ENCODE results near the gene GRK7.

Gene GRK7

DNA sequence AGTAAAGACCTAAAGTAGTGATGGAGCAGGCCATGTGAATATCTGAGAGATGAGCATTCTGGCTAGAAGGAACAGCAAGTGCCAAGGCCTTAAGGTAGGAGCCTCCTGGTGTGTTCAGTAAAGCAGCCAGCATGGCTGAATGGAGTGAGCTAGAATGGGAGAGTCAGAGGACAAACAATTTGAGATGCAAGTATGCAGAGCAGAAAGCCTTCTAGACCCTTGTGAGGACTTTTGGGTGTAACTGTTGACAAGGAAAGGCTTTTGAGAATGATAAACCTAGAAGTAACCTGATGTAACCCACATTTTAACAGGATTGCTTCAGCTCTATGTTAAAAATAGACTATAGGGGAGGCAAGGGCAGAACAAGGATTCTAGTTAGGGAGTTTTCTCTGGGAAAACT is 40.0 kb upstream of the GRK7 start:
- Histone ChIP-seq H2BK120ac (ENCODE audit: low read depth, low read length) (no peak overlapping the region), H2BK15ac (ENCODE audit: low read depth, poor library complexity, severe bottlenecking) (no peak overlapping the region), H3K36me3 (ENCODE audit: control insufficient read depth in 1 of 2, insufficient read depth in 2 of 2, low read depth in 1 of 2, low read length in 2 of 2) (no peaks in the 10 kb centered on the region), H2BK12ac (ENCODE audit: low read length in 2 of 2) (no peak overlapping the region), H4K91ac (ENCODE audit: low read length) (no peak overlapping the region), H3K4ac (ENCODE audit: low read depth in 1 of 2, low read length in 2 of 2) (no peak overlapping the region), H2AK5ac (ENCODE audit: low read length, severe bottlenecking) (no peak overlapping the region), H3K79me1 (replicated peaks; ENCODE audit: low read length, poor library complexity, severe bottlenecking) (no peaks in the 10 kb centered on the region), H2AFZ (ENCODE audit: low read depth, low read length) (no peak overlapping the region), H3K4me1 (ENCODE audit: control insufficient read depth, insufficient read depth, low read depth, low read length) (no peaks in the 10 kb centered on the region), H3K9me3 (ENCODE audit: control insufficient read depth, low read length) (no peaks in the 10 kb centered on the region), H3K14ac (ENCODE audit: low read length in 2 of 2) (no peak overlapping the region), H3K4me2 (ENCODE audit: low read length, poor library complexity, severe bottlenecking) (no peak overlapping the region), H3K27ac (ENCODE audit: low read length, poor library complexity, severe bottlenecking) (no peak overlapping the region), H3K18ac (ENCODE audit: low read depth in 1 of 2, low read length in 2 of 2) (no peak overlapping the region), H3K23ac (ENCODE audit: low read length in 2 of 2) (no peak overlapping the region), H2BK5ac (ENCODE audit: low read depth, low read length, poor library complexity, severe bottlenecking) (no peak overlapping the region), H3K4me3 (ENCODE audit: insufficient read depth in 1 of 2, low read depth in 1 of 2, low read length in 2 of 2) (no peak overlapping the region), H4K8ac (ENCODE audit: low read length) (peak overlapping the region; percentile 49), H3K27me3 (ENCODE audit: control insufficient read depth in 1 of 2, insufficient read depth in 1 of 2, low read length in 2 of 2) (no peaks in the 10 kb centered on the region), H3K9ac (ENCODE audit: low read length) (no peak overlapping the region)
- DNase-seq = no peak

DNA sequence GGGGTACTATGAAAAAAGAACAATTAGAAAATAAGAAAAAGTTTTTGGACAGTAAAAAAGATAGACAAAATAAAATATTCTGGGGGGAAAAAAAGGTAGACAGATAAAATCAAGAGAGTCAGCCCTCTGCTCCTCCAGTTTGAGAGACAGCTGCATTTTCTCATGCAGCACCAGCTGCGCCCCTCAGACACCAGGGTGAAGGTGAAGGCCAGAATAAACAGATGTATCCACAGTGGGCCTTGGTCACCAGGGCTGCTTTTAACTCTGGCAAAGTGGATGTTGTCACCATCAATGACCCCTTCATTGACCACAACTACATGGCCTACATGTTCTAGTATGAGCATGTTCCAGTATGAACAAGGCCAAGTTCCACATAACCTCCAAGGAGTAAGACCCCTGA is 39.0 kb upstream of the GRK7 start:
- H3K27me3 ChIP-seq (ENCODE audit: control insufficient read depth in 1 of 2, insufficient read depth in 1 of 2, low read length in 2 of 2) = no peaks in the 10 kb centered on the region
- no peak overlapping the region for H2AFZ ChIP-seq (ENCODE audit: low read depth, low read length)
- no peak overlapping the region for H3K23ac ChIP-seq (ENCODE audit: low read length in 2 of 2)
- H2BK120ac ChIP-seq (ENCODE audit: low read depth, low read length) = no peak overlapping the region
- H2BK5ac ChIP-seq (ENCODE audit: low read depth, low read length, poor library complexity, severe bottlenecking) = no peak overlapping the region
- no peaks in the 10 kb centered on the region for H3K4me1 ChIP-seq (ENCODE audit: control insufficient read depth, insufficient read depth, low read depth, low read length)
- no peak overlapping the region for H3K4ac ChIP-seq (ENCODE audit: low read depth in 1 of 2, low read length in 2 of 2)
- H4K8ac ChIP-seq (ENCODE audit: low read length) = no peak overlapping the region
- H3K79me1 ChIP-seq (replicated peaks; ENCODE audit: low read length, poor library complexity, severe bottlenecking) = no peaks in the 10 kb centered on the region
- no peak for DNase-seq
- no peak overlapping the region for H4K91ac ChIP-seq (ENCODE audit: low read length)
- H3K36me3 ChIP-seq (ENCODE audit: control insufficient read depth in 1 of 2, insufficient read depth in 2 of 2, low read depth in 1 of 2, low read length in 2 of 2) = no peaks in the 10 kb centered on the region
- no peak overlapping the region for H2AK5ac ChIP-seq (ENCODE audit: low read length, severe bottlenecking)
- H2BK15ac ChIP-seq (ENCODE audit: low read depth, poor library complexity, severe bottlenecking) = no peak overlapping the region
- 94% methylated on average over 1 of the region's 1 CpG for WGBS
- no peak overlapping the region for H3K4me2 ChIP-seq (ENCODE audit: low read length, poor library complexity, severe bottlenecking)
- H3K18ac ChIP-seq (ENCODE audit: low read depth in 1 of 2, low read length in 2 of 2) = no peak overlapping the region
- no peak overlapping the region for H3K27ac ChIP-seq (ENCODE audit: low read length, poor library complexity, severe bottlenecking)
- H3K14ac ChIP-seq (ENCODE audit: low read length in 2 of 2) = peak overlapping the region in 1 of 2 experiments; percentile 36
- H3K4me3 ChIP-seq (ENCODE audit: insufficient read depth in 1 of 2, low read depth in 1 of 2, low read length in 2 of 2) = no peak overlapping the region
- H3K9me3 ChIP-seq (ENCODE audit: control insufficient read depth, low read length) = no peaks in the 10 kb centered on the region
- no peak overlapping the region for H2BK12ac ChIP-seq (ENCODE audit: low read length in 2 of 2)
- H3K9ac ChIP-seq (ENCODE audit: low read length) = no peak overlapping the region

DNA sequence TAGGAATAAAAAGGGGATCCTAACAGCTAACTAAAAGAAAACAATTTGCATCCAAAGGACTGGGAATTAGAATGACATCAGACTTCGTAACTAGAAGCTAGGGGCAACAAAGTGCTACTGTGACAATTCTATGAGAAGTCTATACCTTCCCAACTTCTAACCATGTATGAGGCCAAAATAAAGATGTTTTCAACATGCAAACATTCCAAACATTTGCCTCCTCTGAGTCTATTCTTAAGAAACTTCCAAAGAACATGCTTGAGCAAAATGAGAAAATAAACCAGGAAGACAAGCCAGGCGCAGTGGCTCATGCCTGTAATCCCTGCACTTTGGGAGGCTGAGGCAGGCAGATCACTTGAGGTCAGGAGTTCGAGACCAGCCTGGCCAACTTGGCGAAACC is 38.2 kb upstream of the GRK7 start:
- Histone ChIP-seq H3K4me3 (ENCODE audit: insufficient read depth in 1 of 2, low read depth in 1 of 2, low read length in 2 of 2) (no peak overlapping the region), H3K9ac (ENCODE audit: low read length) (no peak overlapping the region), H3K9me3 (ENCODE audit: control insufficient read depth, low read length) (no peaks in the 10 kb centered on the region), H2BK120ac (ENCODE audit: low read depth, low read length) (no peak overlapping the region), H3K36me3 (ENCODE audit: control insufficient read depth in 1 of 2, insufficient read depth in 2 of 2, low read depth in 1 of 2, low read length in 2 of 2) (no peaks in the 10 kb centered on the region), H3K23ac (ENCODE audit: low read length in 2 of 2) (no peak overlapping the region), H4K8ac (ENCODE audit: low read length) (no peak overlapping the region), H3K27ac (ENCODE audit: low read length, poor library complexity, severe bottlenecking) (no peak overlapping the region), H3K4ac (ENCODE audit: low read depth in 1 of 2, low read length in 2 of 2) (no peak overlapping the region), H2BK12ac (ENCODE audit: low read length in 2 of 2) (no peak overlapping the region), H2AFZ (ENCODE audit: low read depth, low read length) (no peak overlapping the region), H3K79me1 (replicated peaks; ENCODE audit: low read length, poor library complexity, severe bottlenecking) (no peaks in the 10 kb centered on the region), H3K4me1 (ENCODE audit: control insufficient read depth, insufficient read depth, low read depth, low read length) (no peaks in the 10 kb centered on the region), H2AK5ac (ENCODE audit: low read length, severe bottlenecking) (no peak overlapping the region), H3K14ac (ENCODE audit: low read length in 2 of 2) (no peak overlapping the region), H2BK5ac (ENCODE audit: low read depth, low read length, poor library complexity, severe bottlenecking) (no peak overlapping the region), H2BK15ac (ENCODE audit: low read depth, poor library complexity, severe bottlenecking) (no peak overlapping the region), H3K18ac (ENCODE audit: low read depth in 1 of 2, low read length in 2 of 2) (no peak overlapping the region), H4K91ac (ENCODE audit: low read length) (no peak overlapping the region), H3K27me3 (ENCODE audit: control insufficient read depth in 1 of 2, insufficient read depth in 1 of 2, low read length in 2 of 2) (no peaks in the 10 kb centered on the region), H3K4me2 (ENCODE audit: low read length, poor library complexity, severe bottlenecking) (no peak overlapping the region)
- WGBS = 93% methylated on average over 4 of the region's 4 CpGs
- DNase-seq = no peak

DNA sequence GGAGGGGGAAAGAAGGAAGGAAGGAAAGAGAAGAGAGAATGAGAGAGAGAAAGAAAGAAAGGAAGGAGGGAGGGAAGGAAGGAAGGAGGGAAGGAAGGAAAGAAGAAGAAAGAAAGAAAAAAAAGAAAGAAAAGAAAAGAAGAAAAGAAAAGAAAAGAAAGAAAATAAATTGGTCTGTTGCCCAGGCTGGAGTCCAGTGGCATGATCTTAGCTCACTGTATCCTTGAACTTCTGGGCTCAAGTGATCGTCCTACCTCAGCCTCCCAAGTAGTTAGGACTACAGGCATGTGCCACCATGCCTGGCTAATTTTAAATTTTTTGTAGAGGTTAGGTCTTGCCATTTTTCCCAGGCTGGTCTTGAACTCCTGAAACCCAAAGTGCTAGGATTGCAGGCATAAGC is 36.7 kb upstream of the GRK7 start:
- Histone ChIP-seq H3K27me3 (ENCODE audit: control insufficient read depth in 1 of 2, insufficient read depth in 1 of 2, low read length in 2 of 2) (no peaks in the 10 kb centered on the region), H3K4me1 (ENCODE audit: control insufficient read depth, insufficient read depth, low read depth, low read length) (no peaks in the 10 kb centered on the region), H3K36me3 (ENCODE audit: control insufficient read depth in 1 of 2, insufficient read depth in 2 of 2, low read depth in 1 of 2, low read length in 2 of 2) (no peaks in the 10 kb centered on the region), H2BK15ac (ENCODE audit: low read depth, poor library complexity, severe bottlenecking) (no peak overlapping the region), H3K9me3 (ENCODE audit: control insufficient read depth, low read length) (no peaks in the 10 kb centered on the region), H3K4me3 (ENCODE audit: insufficient read depth in 1 of 2, low read depth in 1 of 2, low read length in 2 of 2) (no peak overlapping the region), H4K8ac (ENCODE audit: low read length) (no peak overlapping the region), H2BK12ac (ENCODE audit: low read length in 2 of 2) (no peak overlapping the region), H3K4ac (ENCODE audit: low read depth in 1 of 2, low read length in 2 of 2) (no peak overlapping the region), H3K9ac (ENCODE audit: low read length) (no peak overlapping the region), H2BK5ac (ENCODE audit: low read depth, low read length, poor library complexity, severe bottlenecking) (no peak overlapping the region), H2BK120ac (ENCODE audit: low read depth, low read length) (no peak overlapping the region), H3K27ac (ENCODE audit: low read length, poor library complexity, severe bottlenecking) (no peak overlapping the region), H2AK5ac (ENCODE audit: low read length, severe bottlenecking) (no peak overlapping the region), H3K18ac (ENCODE audit: low read depth in 1 of 2, low read length in 2 of 2) (no peak overlapping the region), H2AFZ (ENCODE audit: low read depth, low read length) (no peak overlapping the region), H3K23ac (ENCODE audit: low read length in 2 of 2) (no peak overlapping the region), H3K79me1 (replicated peaks; ENCODE audit: low read length, poor library complexity, severe bottlenecking) (no peaks in the 10 kb centered on the region), H3K14ac (ENCODE audit: low read length in 2 of 2) (no peak overlapping the region), H4K91ac (ENCODE audit: low read length) (no peak overlapping the region), H3K4me2 (ENCODE audit: low read length, poor library complexity, severe bottlenecking) (no peak overlapping the region)
- WGBS = 100% methylated on average over 1 of the region's 1 CpG
- DNase-seq = no peak

Data from mesenchymal stem cell (in vitro differentiated cells and primary cell).